Measurements from ENCODE around the gene MAPK11.

MAPK11 gene

GRCh38 chr22:50246242-50247175 lies 23.7 kb downstream of the MAPK11 start:
- DNase-seq: no peak

- peak; percentile 15 for DNase-seq
Measured at GRCh38 chr22:50245214-50246072, 24.7 kb downstream of the MAPK11 start.

- DNase-seq: peak; percentile 90
Measured at GRCh38 chr22:50244420-50245213, 25.6 kb downstream of the MAPK11 start, which contains the start of gene TUBGCP6. Gene TUBGCP6 (minus strand): TSS chr22:50245023. CDS start chr22:50244459, 564 bp downstream.

- no peak for DNase-seq
Measured at GRCh38 chr22:50243685-50244419, 26.3 kb downstream of the MAPK11 start.

GRCh38 chr22:50242406-50242949 lies 27.7 kb downstream of the MAPK11 start:
- DNase-seq: no peak

- DNase-seq: no peak
Measured at GRCh38 chr22:50238755-50239154, 31.4 kb downstream of the MAPK11 start.

GRCh38 chr22:50236731-50237409 lies 33.3 kb downstream of the MAPK11 start:
- no peak for DNase-seq

GRCh38 chr22:50233223-50233622 lies 37.0 kb downstream of the MAPK11 start:
- DNase-seq: no peak

GRCh38 chr22:50232481-50233151 lies 37.6 kb downstream of the MAPK11 start:
- no peak for DNase-seq

GRCh38 chr22:50229370-50229769 lies 40.8 kb downstream of the MAPK11 start:
- DNase-seq: no peak

GRCh38 chr22:50228366-50228765 lies 41.8 kb downstream of the MAPK11 start:
- no peak for DNase-seq

- no peak for DNase-seq
Measured at GRCh38 chr22:50227579-50228215, 42.5 kb downstream of the MAPK11 start.

- no peak for DNase-seq
Measured at GRCh38 chr22:50226875-50227165, 43.4 kb downstream of the MAPK11 start.

- no peak for DNase-seq
Measured at GRCh38 chr22:50226063-50226874, 43.9 kb downstream of the MAPK11 start.

- DNase-seq: no peak
Measured at GRCh38 chr22:50225200-50225969, 44.8 kb downstream of the MAPK11 start.

GRCh38 chr22:50224071-50224470 lies 46.1 kb downstream of the MAPK11 start:
- DNase-seq: no peak

- no peak for DNase-seq
Measured at GRCh38 chr22:50222508-50222907, 47.7 kb downstream of the MAPK11 start.
